Stimulated activated CD4-positive, alpha-beta T cell treated with anti-CD3 and anti-CD28 coated beads, Interleukin-4, amount 100 ng/mL, for 1 hour (primary cell): Measurements from ENCODE around the gene ADARB2.

Experiments used
- DNase-seq: peaks from one replicate; pipeline ENCODE4 v3.0.0-alpha.2; 2020

Gene ADARB2

DNA sequence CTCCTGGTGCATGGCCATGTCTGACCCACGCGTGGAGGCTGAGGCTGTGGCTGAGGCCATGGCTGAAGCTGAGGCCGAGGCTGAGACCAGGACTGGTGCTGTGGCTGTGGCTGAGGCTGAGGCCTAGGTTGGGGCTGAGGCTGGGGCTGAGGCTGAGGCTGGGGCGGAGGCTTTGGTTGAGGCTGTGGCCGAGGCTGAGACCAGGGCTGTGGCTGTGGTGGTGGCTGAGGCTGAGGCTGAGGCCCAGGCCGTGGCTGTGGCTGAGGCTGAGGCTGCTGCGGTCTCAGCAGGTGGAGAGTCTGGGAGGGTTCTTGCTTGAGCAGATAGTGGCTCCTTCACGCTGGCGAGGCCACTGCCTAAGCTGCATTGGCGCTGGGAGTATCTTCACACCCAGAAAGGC, 604.7 kb downstream of the ADARB2 start:
- no peak for DNase-seq

DNA sequence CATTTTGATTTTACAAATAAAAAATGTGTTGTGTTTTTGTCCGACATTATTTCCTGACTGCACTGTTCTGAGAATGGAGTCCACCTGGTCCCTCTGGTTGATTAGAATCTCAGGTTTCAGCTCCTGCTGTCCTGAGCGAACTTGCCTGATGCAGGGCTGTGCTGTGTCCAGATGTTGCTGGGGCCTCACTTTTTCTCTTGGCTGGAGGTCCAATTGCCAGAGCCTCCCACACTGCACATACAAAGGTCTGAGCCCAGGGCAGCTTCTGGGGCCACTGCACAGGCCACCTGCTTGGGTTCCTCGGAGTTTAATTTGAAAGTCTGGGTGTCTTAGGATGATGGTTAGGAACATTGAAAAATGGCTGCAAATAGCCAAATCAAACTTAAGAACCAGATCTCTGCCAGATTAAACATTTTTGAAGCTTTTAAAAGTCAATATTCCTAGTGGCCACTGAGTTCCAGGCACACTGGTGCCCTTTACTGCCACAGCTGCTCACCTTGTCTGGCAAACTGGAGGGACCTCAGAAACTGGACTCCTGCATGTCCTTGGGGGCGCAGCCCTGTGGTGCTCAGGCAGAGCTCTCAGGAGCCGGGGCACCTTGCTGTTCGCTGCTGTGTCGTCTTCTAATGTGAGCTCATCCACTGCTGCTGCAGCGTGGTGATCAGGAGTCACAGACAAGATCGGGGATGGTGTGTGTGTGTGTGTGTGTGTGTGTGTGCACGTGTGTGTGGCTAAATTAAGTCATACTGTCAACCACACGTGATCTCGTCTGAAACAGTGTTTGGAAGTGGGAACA, 606.1 kb downstream of the ADARB2 start:
- DNase-seq = no peak

DNA sequence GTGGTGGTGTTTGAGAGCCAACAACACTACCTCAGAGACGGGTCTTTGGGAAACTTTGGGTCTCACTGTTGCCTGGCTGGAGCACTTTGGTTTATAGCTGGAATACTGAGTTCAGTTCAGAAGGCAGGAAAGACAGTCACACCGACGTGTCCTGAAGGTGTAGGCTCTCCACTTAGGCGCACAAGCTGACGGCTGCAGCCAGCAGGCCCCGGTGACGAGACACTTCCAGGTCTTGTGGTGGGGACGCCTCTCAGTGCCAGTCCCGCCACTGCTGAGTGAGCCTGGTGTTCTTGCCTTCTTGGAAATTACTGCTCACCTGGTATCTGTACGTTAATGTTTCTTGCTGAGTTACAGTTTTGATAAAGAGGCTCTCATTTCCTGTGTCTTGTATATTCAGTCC, 607.1 kb downstream of the ADARB2 start:
- DNase-seq = no peak

DNA sequence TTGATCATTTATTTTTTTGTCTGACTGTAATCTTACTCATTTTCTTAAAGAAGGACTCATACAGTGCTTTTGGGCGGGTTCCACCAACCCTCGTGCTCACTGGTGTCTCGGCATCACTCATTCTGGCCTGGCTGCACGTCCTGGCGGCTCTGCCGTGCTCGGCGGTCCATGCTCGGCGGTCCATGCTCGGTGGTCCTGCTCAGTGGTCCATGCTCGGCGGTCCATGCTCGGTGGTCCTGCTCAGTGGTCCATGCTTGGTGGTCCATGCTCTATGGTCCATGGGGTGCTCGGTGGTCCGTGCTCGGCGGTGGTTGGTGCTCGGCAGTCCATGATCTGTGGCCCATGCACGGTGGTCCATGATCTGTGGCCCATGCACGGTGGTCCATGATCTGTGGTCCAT, 608.7 kb downstream of the ADARB2 start:
- DNase-seq = no peak

DNA sequence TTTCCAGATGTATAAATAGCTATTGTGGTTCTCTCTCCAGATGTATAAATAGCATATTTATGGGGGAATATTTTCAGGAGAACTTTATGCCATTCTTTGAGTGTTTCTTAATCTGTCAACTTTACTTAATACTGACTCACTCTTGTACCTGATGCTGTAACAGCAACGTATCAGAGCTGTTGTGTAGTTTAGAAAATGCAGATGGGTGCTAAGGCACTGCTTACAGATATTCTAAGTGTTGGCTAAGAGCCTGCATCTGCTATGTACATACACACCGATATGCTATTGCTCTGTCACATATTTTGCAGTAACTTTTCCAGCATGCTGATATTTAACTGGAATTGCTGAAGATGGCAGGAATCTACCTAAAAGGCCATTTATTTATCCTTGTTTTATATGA, 609.2 kb downstream of the ADARB2 start:
- no peak for DNase-seq

DNA sequence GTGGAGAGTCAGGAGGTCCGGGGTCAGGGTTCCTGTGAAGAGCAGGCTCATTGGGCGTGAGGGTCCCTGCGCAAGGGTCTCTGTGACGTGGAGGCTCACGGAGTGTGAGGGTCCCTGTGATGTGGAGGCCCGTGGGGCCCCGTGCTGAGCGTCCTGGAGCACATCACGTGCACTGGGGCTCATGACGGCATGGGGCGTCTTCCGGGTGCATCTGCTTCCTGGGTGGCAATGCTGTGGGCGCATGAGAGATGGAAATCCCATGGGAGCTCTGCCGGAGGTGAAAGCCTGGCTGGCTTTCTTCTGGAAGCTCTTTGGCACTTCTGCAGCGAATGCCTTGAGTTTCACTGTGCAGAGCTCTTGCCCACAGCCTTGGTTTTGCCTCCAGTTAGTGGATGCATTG, 609.7 kb downstream of the ADARB2 start:
- no peak for DNase-seq
